ENCODE measurements around the gene STEAP1B. TPM values are rescaled to one million over a fixed set of nuclear protein-coding genes. Genes with fewer than 3 reads are reported as not detected.

Gene STEAP1B
- polyA plus RNA-seq, 3 donors: 0.16 TPM; not detected in 2

DNA sequence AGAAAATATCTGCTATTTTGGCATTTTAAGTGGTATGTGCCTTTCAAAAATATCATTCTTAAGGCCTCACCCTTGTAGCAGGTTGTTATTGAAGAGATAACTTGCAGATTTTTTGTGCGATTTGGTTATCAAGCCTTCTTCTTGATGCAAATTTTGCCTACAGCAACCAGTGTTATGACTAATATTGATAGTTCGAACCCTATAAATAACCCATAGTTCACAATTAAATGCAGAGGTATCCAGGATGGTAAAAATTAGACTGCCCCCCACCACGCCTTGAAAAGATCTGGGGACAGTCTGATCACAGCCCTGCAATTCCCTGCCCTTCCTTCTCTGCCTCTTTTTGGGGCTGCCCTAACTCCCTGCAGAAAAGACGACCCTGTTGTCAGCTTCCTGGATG, 114.7 kb downstream of the STEAP1B start:
- Histone ChIP-seq H3K27ac (ENCODE audit: low read depth in 1 of 2, low read length in 2 of 2) (no peak overlapping the region), H3K4me2 (replicated peaks; ENCODE audit: extremely low read depth, low read length, poor library complexity, severe bottlenecking) (no peak overlapping the region), H4K20me1 (ENCODE audit: insufficient read depth, low read length) (no peaks in the 10 kb centered on the region), H3K9ac (ENCODE audit: insufficient read depth, low read length, poor library complexity, severe bottlenecking) (no peak overlapping the region), H2AFZ (ENCODE audit: insufficient read depth, low read depth, low read length, poor library complexity, severe bottlenecking) (no peak overlapping the region), H3K36me3 (replicated peaks in 1 of 2; ENCODE audit: control insufficient read depth in 1 of 2, insufficient read depth in 2 of 2, low read length in 2 of 2) (no peaks in the 10 kb centered on the region), H3K79me2 (ENCODE audit: insufficient read depth, low read length) (no peaks in the 10 kb centered on the region), H3K4me1 (ENCODE audit: control insufficient read depth in 1 of 2, insufficient read depth in 2 of 2, low read length in 2 of 2) (no peaks in the 10 kb centered on the region), H3K9me3 (replicated peaks in 1 of 2; ENCODE audit: control insufficient read depth in 1 of 2, insufficient read depth in 1 of 2, low read length in 2 of 2) (no peaks in the 10 kb centered on the region), H3K4me3 (replicated peaks in 1 of 3; ENCODE audit: low read depth in 2 of 3, low read length in 3 of 3) (no peak overlapping the region), H3K27me3 (ENCODE audit: control insufficient read depth in 2 of 2, insufficient read depth in 2 of 2, low read length in 2 of 2) (no peaks in the 10 kb centered on the region)
- no peaks in the 10 kb centered on the region for H3K36me3 Mint-ChIP-seq
- intact Hi-C loops (cut with micrococcal nuclease): no loop called here
- no peak overlapping the region for H3K4me3 Mint-ChIP-seq
- H3K4me1 Mint-ChIP-seq: no peaks in the 10 kb centered on the region
- no peak for DNase-seq
- H3K27ac Mint-ChIP-seq: no peak overlapping the region
- 100% methylated on average over 1 of the region's 4 CpGs for WGBS (ENCODE audit: insufficient coverage)
- H3K9me3 Mint-ChIP-seq: peaks cover 0 to 2% (median 0%) of the 10 kb centered on the region in 7 donors
- H3K27me3 Mint-ChIP-seq (ENCODE audit: low read depth in 3 of 3): peaks cover 0 to 3% (median 1%) of the 10 kb centered on the region in 3 donors
- TF ChIP-seq, protein P1, sequence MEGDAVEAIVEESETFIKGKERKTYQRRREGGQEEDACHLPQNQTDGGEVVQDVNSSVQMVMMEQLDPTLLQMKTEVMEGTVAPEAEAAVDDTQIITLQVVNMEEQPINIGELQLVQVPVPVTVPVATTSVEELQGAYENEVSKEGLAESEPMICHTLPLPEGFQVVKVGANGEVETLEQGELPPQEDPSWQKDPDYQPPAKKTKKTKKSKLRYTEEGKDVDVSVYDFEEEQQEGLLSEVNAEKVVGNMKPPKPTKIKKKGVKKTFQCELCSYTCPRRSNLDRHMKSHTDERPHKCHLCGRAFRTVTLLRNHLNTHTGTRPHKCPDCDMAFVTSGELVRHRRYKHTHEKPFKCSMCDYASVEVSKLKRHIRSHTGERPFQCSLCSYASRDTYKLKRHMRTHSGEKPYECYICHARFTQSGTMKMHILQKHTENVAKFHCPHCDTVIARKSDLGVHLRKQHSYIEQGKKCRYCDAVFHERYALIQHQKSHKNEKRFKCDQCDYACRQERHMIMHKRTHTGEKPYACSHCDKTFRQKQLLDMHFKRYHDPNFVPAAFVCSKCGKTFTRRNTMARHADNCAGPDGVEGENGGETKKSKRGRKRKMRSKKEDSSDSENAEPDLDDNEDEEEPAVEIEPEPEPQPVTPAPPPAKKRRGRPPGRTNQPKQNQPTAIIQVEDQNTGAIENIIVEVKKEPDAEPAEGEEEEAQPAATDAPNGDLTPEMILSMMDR (IDR thresholded peaks at IDR 0.05): no peak

DNA sequence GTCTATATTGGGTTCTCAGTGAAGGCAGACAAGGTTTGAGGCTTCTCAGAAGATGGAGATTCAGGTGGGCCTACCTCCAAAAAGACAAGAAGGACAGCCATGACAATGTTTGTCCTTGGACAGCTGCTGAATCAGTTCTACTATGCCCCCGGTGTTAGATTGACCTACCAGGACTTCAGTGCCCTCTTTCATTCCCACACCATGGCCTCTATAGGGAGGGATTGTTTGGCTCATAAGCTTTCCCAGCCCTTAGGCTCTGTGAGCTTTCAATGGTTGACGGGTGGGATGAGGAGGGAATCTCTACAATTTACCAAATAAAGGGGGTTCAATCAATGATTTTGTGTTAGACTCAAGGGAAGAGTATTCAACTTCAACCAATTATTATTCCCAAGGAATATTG, 119.7 kb downstream of the STEAP1B start:
- Histone ChIP-seq H3K27me3 (ENCODE audit: control insufficient read depth in 2 of 2, insufficient read depth in 2 of 2, low read length in 2 of 2) (no peaks in the 10 kb centered on the region), H3K4me3 (replicated peaks in 1 of 3; ENCODE audit: low read depth in 2 of 3, low read length in 3 of 3) (no peak overlapping the region), H3K4me1 (ENCODE audit: control insufficient read depth in 1 of 2, insufficient read depth in 2 of 2, low read length in 2 of 2) (no peaks in the 10 kb centered on the region), H3K4me2 (replicated peaks; ENCODE audit: extremely low read depth, low read length, poor library complexity, severe bottlenecking) (no peak overlapping the region), H3K9ac (ENCODE audit: insufficient read depth, low read length, poor library complexity, severe bottlenecking) (no peak overlapping the region), H3K36me3 (replicated peaks in 1 of 2; ENCODE audit: control insufficient read depth in 1 of 2, insufficient read depth in 2 of 2, low read length in 2 of 2) (no peaks in the 10 kb centered on the region), H3K9me3 (replicated peaks in 1 of 2; ENCODE audit: control insufficient read depth in 1 of 2, insufficient read depth in 1 of 2, low read length in 2 of 2) (no peaks in the 10 kb centered on the region), H3K79me2 (ENCODE audit: insufficient read depth, low read length) (no peaks in the 10 kb centered on the region), H3K27ac (ENCODE audit: low read depth in 1 of 2, low read length in 2 of 2) (no peak overlapping the region), H4K20me1 (ENCODE audit: insufficient read depth, low read length) (no peaks in the 10 kb centered on the region), H2AFZ (ENCODE audit: insufficient read depth, low read depth, low read length, poor library complexity, severe bottlenecking) (no peak overlapping the region)
- intact Hi-C loops (cut with micrococcal nuclease): no loop called here
- Mint-ChIP-seq H3K4me1 (no peaks in the 10 kb centered on the region), H3K36me3 (no peaks in the 10 kb centered on the region), H3K4me3 (no peak overlapping the region), H3K27ac (no peak overlapping the region), H3K9me3 (peaks cover 0 to 2% (median 0%) of the 10 kb centered on the region in 7 donors), H3K27me3 (ENCODE audit: low read depth in 3 of 3) (peaks cover 0 to 3% (median 1%) of the 10 kb centered on the region in 3 donors)
- TF ChIP-seq, protein P1 (IDR thresholded peaks at IDR 0.05): no peak
- no peak for DNase-seq
- WGBS (ENCODE audit: insufficient coverage): no CpG with 5 or more reads among the region's 2 CpGs
